Esophagus muscularis mucosa (tissue), 4 donors: Measurements from ENCODE around the gene SSX1. TPM values are rescaled to one million over a fixed set of nuclear protein-coding genes. Genes with fewer than 3 reads are reported as not detected.

Experiments used
- small RNA-seq, 3 donors: library from RNA; depleted of rRNA; stranded (forward); fragments of <200 nt; gene quantifications; one replicate each; pipeline ENCODE3, GENCODE V24; 2016
- total RNA-seq, 4 donors: library from RNA; depleted of rRNA; stranded (reverse); fragments of >200 nt; gene quantifications; one replicate each; pipeline versions ENCODE4 v1.1.0 to v1.2.1, GENCODE V29; 2016

Gene SSX1
- total RNA-seq, 4 donors from 2014 or later, result not detected

Small RNAs within 50 kb of the gene (small RNA-seq; reads per million reads assigned to genes)
- gene AC245047.3, result 0 reads per million in 3 donors
- 0 reads per million in 3 donors for gene AC245047.4
- 0 reads per million in 3 donors for gene RNA5SP503

Other genes with a start within 250 kb of the SSX1 start
- gene SPACA5, start 248.4 kb upstream of the SSX1 start, total RNA-seq, result not detected
- gene ZNF630, start 183.8 kb upstream of the SSX1 start, total RNA-seq, result 1 to 10 TPM; 2.3 to 5.4 (median 3.1) TPM
- gene SPACA5B, start 124.8 kb upstream of the SSX1 start, total RNA-seq, result not detected
- not detected for gene SSX5, start 58.6 kb upstream of the SSX1 start, total RNA-seq
- not detected for gene SSX3, start 101.3 kb downstream of the SSX1 start, total RNA-seq
- not detected for gene SSX4, start 128.1 kb downstream of the SSX1 start, total RNA-seq
- gene SSX4B, start 156.6 kb downstream of the SSX1 start, total RNA-seq, result not detected
- gene SLC38A5, start 214.9 kb downstream of the SSX1 start, total RNA-seq, result 1 to 10 TPM; 2.5 to 7.9 (median 7.4) TPM
- 10 to 100 TPM; 38.5 to 47.3 (median 43.9) TPM for gene FTSJ1, start 220.8 kb downstream of the SSX1 start, total RNA-seq